WTC11 (cell line): ENCODE results near the gene ALOX15.

Source experiments
- CREM ChIP-seq: sonication (generic); formaldehyde crosslinking; IDR thresholded peaks from 2 replicates; pipeline ENCODE4 v1.8.1; 2022; ENCODE audit warnings: mild to moderate bottlenecking, missing genetic modification reagents, moderate library complexity
- NR2C2 ChIP-seq: sonication (generic); formaldehyde crosslinking; IDR thresholded peaks from 2 replicates; pipeline ENCODE4 v1.8.0; 2022; ENCODE audit warnings: mild to moderate bottlenecking, missing genetic modification reagents
- TF ChIP-seq, protein P1 (sequence below): fragments of 200-600 bp; IDR thresholded peaks from 2 replicates; pipeline ENCODE4 v1.8.0; 2022; ENCODE audit warnings: antibody characterized with exemption

GRCh38 chr17:4634976-4635375, 6.5 kb downstream of the ALOX15 start:
- TF ChIP-seq, protein P1, sequence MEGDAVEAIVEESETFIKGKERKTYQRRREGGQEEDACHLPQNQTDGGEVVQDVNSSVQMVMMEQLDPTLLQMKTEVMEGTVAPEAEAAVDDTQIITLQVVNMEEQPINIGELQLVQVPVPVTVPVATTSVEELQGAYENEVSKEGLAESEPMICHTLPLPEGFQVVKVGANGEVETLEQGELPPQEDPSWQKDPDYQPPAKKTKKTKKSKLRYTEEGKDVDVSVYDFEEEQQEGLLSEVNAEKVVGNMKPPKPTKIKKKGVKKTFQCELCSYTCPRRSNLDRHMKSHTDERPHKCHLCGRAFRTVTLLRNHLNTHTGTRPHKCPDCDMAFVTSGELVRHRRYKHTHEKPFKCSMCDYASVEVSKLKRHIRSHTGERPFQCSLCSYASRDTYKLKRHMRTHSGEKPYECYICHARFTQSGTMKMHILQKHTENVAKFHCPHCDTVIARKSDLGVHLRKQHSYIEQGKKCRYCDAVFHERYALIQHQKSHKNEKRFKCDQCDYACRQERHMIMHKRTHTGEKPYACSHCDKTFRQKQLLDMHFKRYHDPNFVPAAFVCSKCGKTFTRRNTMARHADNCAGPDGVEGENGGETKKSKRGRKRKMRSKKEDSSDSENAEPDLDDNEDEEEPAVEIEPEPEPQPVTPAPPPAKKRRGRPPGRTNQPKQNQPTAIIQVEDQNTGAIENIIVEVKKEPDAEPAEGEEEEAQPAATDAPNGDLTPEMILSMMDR = no peak
- no peak for TF ChIP-seq NR2C2 (CRISPR knock-in tag)
- TF ChIP-seq CREM (CRISPR knock-in tag) = no peak
